GM19099 (cell line): Measurements from ENCODE around the gene PCDHA4.
"Not testable (repeated sequence)": the region's sequence is repeated elsewhere in the genome, so short reads cannot be mapped to it uniquely, and the experiment has no call there.

Source experiments
- POLR2A ChIP-seq: IDR thresholded peaks from 3 replicates; pipeline ENCODE4 v1.6.1; 2011; ENCODE audit warnings: low read depth; ENCODE audit not compliant: insufficient read length; ENCODE audit errors: extremely low read depth

PCDHA4 gene

GRCh38 chr5:140822281-140822629, 15.4 kb downstream of the PCDHA4 start:
- no peak for TF ChIP-seq POLR2A

- TF ChIP-seq POLR2A, result no peak
Observed at GRCh38 chr5:140823475-140823874, 16.6 kb downstream of the PCDHA4 start.

- no peak for TF ChIP-seq POLR2A
Observed at GRCh38 chr5:140827704-140828361, 21.0 kb downstream of the PCDHA4 start, which contains the start of gene PCDHA6. Gene PCDHA6, plus strand, starts transcription at chr5:140827960. Its CDS starts 132 bp downstream, at chr5:140828092.

- TF ChIP-seq POLR2A, result no peak
Observed at GRCh38 chr5:140828362-140828737, 21.5 kb downstream of the PCDHA4 start.

GRCh38 chr5:140833993-140834392, 27.1 kb downstream of the PCDHA4 start, which contains the start of gene PCDHA7:
Gene PCDHA7, plus strand, starts transcription at chr5:140834269. Its CDS starts 115 bp downstream, at chr5:140834384.
- no peak for TF ChIP-seq POLR2A

GRCh38 chr5:140835622-140836510, 29.0 kb downstream of the PCDHA4 start:
- no peak for TF ChIP-seq POLR2A

- TF ChIP-seq POLR2A, result no peak
Observed at GRCh38 chr5:140840978-140841962, 34.4 kb downstream of the PCDHA4 start, which contains the start of gene PCDHA8. Gene PCDHA8, plus strand, starts transcription at chr5:140841187. Its CDS starts 135 bp downstream, at chr5:140841322.

GRCh38 chr5:140842798-140843733, 36.2 kb downstream of the PCDHA4 start:
- TF ChIP-seq POLR2A, result no peak

- TF ChIP-seq POLR2A, result not testable (repeated sequence)
Observed at GRCh38 chr5:140848139-140849102, 41.6 kb downstream of the PCDHA4 start, which contains the start of gene PCDHA9. Gene PCDHA9, plus strand, starts transcription at chr5:140848382. Its CDS starts 114 bp downstream, at chr5:140848496.

- TF ChIP-seq POLR2A, result no peak
Observed at GRCh38 chr5:140855772-140856674, 49.2 kb downstream of the PCDHA4 start, which contains the start of gene PCDHA10. Gene PCDHA10, plus strand, starts transcription at chr5:140855897. Its CDS starts 152 bp downstream, at chr5:140856049.
